ENCODE data around the gene ZMIZ1.

DNA sequence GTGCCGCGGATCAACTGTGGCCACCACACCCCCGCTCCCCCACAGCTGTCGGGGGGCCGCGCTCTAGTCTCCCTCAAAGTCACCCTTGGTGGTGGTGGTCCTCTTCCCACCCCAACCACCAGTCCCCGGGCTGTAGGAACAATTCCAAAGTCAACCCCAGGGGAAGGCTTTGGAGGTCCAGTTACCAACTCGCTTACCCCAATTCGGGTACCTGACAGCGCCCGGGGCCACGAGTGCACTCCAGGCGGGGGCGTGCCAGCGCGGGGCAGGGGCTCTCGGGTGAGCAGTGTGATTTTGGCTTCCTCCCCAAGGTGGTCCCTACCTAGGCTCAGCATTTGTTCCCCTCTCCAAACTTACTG lies 584 bp upstream of the ZMIZ1 start:
- TF ChIP-seq, protein P1, sequence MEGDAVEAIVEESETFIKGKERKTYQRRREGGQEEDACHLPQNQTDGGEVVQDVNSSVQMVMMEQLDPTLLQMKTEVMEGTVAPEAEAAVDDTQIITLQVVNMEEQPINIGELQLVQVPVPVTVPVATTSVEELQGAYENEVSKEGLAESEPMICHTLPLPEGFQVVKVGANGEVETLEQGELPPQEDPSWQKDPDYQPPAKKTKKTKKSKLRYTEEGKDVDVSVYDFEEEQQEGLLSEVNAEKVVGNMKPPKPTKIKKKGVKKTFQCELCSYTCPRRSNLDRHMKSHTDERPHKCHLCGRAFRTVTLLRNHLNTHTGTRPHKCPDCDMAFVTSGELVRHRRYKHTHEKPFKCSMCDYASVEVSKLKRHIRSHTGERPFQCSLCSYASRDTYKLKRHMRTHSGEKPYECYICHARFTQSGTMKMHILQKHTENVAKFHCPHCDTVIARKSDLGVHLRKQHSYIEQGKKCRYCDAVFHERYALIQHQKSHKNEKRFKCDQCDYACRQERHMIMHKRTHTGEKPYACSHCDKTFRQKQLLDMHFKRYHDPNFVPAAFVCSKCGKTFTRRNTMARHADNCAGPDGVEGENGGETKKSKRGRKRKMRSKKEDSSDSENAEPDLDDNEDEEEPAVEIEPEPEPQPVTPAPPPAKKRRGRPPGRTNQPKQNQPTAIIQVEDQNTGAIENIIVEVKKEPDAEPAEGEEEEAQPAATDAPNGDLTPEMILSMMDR (IDR thresholded peaks at IDR 0.05): no peak; the same call in 2 of the 3 replicates
- TF ChIP-seq POLR2A (IDR thresholded peaks at IDR 0.05; ENCODE audit: low read length) (no peak), MYC (IDR thresholded peaks at IDR 0.05; ENCODE audit: borderline replicate concordance, low read length) (no peak)
